Measurements from ENCODE around the gene PLCH2.

- TF ChIP-seq CTCF (conservative IDR thresholded peaks at IDR 0.05; ENCODE audit: low read length) (no peak), EZH2phosphoT487 (IDR thresholded peaks at IDR 0.05; ENCODE audit: borderline replicate concordance, low read depth, low read length) (no peak)
These were observed 71.3 kb downstream of the PLCH2 start for GRCh38 chr1:2547210-2548067.
